GM18526 (cell line): Measurements from ENCODE around the gene RTN4IP1.

Experiments used
- POLR2A ChIP-seq: IDR thresholded peaks from 3 replicates; pipeline ENCODE4 v1.6.1; 2011; ENCODE audit not compliant: insufficient read length; ENCODE audit errors: extremely low read depth

RTN4IP1 gene

DNA sequence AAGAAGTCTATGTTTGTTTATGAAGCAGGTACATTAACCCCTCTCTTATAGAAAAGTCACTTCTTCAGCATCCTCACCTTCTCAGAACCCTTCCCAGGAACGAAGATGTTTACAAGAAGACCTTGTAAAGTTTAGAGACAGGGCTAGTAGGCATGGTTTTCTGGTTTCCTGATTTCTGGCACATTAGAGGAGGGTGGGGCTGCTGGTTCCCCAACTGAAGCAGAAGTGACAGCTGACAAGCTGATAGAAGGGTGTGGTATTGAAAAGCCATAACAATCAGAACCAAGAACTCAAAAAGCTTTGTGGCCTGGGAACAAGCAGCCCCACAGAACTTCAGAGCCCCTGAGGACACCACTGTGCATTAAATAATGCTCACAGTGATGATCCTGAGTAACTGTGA, 91.2 kb downstream of the RTN4IP1 start:
- TF ChIP-seq POLR2A = no peak

DNA sequence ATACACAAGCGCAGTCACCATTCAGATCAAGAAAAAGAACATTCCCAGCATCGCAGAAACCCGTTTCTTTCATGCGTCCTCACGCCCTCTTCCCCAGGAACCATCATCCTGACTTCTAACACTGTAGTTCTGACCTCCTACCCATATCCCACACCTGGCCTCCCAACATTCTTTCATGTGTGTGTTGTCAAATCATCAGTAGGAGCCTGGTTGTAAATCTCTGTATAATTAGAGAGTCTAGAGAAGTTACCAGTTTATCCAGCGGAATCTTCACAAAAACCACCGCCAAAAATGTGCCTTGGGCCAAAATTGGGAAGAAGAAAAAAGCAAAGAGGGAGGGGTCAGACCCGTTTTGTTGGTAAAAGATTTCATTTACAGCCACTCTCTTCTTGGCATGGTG, 91.6 kb downstream of the RTN4IP1 start:
- no peak for TF ChIP-seq POLR2A

DNA sequence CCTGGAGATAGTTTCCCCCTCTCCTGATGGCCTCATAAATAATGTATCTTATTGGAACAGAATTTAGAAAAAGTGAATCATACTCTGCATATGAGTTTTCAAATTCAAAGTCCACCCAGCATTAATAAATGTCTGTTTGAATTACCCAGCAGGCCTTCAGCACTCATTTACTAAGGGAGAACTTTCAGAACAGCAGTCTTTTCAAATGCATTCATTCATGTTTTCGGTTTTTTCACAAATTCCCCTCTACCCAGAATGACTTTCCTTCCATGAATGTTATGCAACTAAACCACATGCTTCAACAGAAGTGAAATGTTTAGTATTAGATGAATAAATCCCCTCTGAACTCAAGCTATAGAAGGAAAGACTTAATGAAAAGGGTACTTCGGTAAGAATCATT, 92.4 kb downstream of the RTN4IP1 start:
- no peak for TF ChIP-seq POLR2A

DNA sequence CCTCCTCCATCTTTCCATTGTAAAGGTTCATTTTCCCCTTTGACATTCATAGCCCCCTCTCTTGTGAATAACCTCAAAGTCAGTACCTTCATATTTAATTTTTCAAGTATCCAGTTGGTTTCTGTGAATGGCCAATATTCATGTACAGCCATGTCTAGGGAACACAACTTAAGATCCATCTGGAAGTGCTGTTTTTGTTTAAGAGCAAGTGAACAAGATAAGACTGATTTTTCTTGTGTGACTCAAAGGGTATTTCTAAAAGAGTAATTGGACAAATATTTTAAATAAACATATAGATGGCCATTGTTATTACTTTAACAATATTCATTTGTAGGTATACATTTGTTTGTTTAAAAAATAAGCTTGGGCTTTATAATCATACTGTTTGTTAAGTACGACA, 92.9 kb downstream of the RTN4IP1 start:
- TF ChIP-seq POLR2A = no peak

- TF ChIP-seq POLR2A = no peak
These were observed 94.3 kb downstream of the RTN4IP1 start for GRCh38 chr6:106535012-106535411.

- TF ChIP-seq POLR2A = no peak
These were observed 94.7 kb downstream of the RTN4IP1 start for GRCh38 chr6:106534564-106534982.

DNA sequence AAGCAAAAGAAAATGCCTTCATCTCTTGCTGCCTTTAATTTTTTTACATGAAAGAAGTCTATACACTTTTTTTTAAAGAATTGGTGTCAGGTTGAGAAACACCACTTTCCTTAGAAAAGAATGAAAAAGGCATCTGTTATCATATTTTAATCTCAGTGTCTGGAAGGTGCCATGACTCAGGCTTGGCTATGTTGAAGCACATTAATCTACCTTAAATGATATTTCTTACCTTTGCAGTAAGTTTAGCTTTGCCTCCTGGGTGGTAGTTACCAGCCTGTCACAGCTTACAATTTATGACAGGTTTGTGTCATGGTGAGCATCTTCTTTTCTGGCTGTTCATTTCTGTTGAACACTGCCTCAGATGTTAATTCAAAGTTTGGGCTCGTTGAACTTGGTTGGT, 95.3 kb downstream of the RTN4IP1 start:
- TF ChIP-seq POLR2A = no peak

GRCh38 chr6:106533054-106533453, 96.2 kb downstream of the RTN4IP1 start:
- TF ChIP-seq POLR2A = no peak

DNA sequence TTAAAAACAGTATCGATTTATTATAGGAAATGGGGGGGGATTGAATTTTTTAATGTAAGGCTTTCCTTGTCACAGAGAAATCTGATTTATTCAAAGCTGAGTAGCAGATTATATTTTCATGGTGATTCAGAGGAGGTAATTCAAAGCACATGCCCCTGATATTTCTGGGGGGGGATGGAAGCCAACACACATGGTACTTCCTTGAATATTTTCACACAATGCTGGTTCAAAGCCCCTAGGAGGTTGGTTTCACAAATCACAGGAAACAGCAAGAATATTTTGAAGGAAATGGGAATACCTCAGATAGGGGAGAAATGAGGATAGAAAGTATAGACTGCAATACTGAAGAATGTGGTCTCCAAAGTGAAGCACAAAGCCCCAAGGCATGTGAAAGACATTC, 98.8 kb downstream of the RTN4IP1 start:
- TF ChIP-seq POLR2A = no peak

DNA sequence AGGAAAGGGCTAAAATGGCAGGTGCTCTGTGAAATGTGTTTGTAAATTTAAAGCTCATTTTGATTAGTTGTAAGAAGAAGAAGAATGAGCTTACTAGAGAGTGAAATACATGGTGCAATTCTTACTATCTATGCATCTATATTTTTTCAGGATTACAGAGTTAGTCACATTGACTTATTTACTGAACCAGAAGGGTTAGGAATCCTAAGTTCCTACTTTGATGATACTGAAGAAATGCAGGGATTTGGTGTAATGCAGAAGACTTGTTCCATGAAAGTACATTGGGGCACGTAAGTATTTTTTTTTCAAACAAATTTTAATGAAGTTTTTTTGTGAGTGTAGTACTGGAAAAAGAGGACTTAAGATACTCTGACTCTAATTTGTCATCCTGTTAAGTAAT, 99.3 kb downstream of the RTN4IP1 start:
- no peak for TF ChIP-seq POLR2A

- no peak for TF ChIP-seq POLR2A
These were observed 99.9 kb downstream of the RTN4IP1 start for GRCh38 chr6:106529438-106529837.

DNA sequence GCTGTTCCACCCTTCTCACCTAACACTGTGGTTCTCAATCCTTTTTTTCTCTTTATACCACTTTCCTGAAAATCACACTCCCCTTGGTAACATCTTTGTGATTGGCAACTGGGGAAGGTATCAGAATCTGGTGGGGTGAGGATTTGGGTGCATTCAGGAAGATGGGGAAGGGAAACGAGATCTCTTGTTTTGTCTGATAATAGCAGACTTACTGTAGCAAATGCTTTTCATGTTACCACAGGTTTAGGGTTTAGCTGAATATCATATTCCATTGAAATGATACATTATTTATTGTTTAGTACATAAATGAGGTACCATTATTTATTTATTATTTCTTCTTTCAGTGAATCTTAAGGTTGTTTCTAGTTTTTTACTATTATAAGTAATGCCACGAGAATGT, 100.8 kb downstream of the RTN4IP1 start:
- TF ChIP-seq POLR2A = no peak

- no peak for TF ChIP-seq POLR2A
These were observed 101.3 kb downstream of the RTN4IP1 start for GRCh38 chr6:106527979-106528378.

- no peak for TF ChIP-seq POLR2A
These were observed 102.2 kb downstream of the RTN4IP1 start for GRCh38 chr6:106527117-106527516.

- no peak for TF ChIP-seq POLR2A
These were observed 103.4 kb downstream of the RTN4IP1 start for GRCh38 chr6:106525882-106526275.

GRCh38 chr6:106525107-106525881, 104.0 kb downstream of the RTN4IP1 start:
- TF ChIP-seq POLR2A = no peak

DNA sequence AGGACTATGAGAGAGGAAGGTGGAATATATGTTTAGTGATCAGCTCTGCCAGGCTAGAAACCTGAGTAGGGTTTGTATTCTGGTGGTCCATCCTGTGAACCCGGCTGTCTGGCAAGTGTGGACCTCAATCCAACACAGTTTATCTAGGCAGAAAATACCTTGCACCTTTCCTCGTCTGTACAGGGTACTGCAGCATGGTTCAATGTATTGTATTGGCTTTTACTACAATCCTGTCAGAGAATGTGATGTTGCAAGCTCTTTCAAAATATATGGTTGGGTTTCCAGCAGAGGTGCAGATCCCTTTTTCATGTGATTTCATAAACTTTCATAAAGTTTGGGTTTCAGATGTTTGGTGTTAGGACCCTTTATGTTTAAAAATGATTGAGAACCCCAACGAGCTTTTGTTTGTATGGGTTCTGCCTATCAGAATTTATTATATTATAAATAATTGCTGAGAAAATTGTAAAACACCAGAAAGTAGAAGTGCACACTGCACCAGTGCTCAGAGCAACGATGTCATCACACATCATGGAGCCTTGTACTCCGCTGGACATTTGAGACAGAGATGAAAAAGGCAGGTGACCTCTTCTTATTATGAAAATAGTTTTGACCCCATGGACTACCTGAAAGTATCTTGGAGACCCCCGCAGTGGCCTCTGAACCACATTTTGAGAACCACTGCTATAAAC, 106.6 kb downstream of the RTN4IP1 start:
- TF ChIP-seq POLR2A = no peak
